ENCODE data around the gene MVB12B.

DNA sequence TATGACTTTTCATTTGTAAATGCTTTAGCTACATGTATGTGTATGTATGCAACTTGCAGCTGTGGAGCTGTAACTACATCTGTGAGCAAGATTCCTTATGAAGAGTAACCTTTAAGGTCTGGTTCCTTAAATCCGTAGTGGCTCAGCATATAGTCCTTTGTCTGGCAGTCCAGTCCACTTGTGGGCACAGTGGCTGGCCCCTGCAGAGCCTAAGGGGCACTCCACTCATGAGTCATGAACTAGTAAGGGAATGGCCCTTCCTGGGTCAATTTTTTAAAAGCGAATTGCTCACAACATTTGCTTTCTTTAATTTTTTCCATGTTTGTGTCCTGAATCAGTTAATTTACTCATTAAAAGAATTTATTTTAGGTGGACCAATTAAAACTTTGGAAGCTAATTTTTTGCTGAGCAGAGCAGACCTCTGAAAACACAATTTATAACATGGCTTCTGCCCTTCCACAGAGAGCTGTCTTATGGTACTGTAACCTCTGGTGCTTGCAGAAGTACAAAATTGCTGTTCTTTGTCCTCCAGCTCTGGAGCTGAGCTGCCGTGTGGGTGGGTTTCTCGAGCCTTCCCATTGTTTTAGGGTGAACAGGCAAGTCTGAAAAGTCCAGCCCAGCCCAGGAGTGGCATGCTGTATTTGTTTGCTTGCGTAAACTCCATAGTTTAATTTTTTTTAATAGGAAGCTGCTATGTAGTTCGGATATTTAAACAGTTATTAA lies 110.1 kb downstream of the MVB12B start:
- TF ChIP-seq, protein P1, sequence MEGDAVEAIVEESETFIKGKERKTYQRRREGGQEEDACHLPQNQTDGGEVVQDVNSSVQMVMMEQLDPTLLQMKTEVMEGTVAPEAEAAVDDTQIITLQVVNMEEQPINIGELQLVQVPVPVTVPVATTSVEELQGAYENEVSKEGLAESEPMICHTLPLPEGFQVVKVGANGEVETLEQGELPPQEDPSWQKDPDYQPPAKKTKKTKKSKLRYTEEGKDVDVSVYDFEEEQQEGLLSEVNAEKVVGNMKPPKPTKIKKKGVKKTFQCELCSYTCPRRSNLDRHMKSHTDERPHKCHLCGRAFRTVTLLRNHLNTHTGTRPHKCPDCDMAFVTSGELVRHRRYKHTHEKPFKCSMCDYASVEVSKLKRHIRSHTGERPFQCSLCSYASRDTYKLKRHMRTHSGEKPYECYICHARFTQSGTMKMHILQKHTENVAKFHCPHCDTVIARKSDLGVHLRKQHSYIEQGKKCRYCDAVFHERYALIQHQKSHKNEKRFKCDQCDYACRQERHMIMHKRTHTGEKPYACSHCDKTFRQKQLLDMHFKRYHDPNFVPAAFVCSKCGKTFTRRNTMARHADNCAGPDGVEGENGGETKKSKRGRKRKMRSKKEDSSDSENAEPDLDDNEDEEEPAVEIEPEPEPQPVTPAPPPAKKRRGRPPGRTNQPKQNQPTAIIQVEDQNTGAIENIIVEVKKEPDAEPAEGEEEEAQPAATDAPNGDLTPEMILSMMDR (conservative IDR thresholded peaks at IDR 0.05; ENCODE audit: low read length) = no peak
- no peak for TF ChIP-seq EZH2phosphoT487 (IDR thresholded peaks at IDR 0.05; ENCODE audit: borderline replicate concordance)

Measured in Loucy (cell line).